Neural crest cell (in vitro differentiated cells): Measurements from ENCODE around the gene RGS5. TPM values are rescaled to one million over a fixed set of nuclear protein-coding genes. Genes with fewer than 3 reads are reported as not detected.

Source experiments
- DNase-seq: peaks from one replicate; pipeline ENCODE4 v3.0.0; 2021; ENCODE audit warnings: low read depth, mixed read lengths, low spot score
- H3K27ac Mint-ChIP-seq: one replicate; pipeline ENCODE4 v1.8.0; 2021; ENCODE audit warnings: mild to moderate bottlenecking, mixed read lengths; ENCODE audit not compliant: unreplicated experiment
- H3K27me3 Mint-ChIP-seq: 2 replicates; pipeline ENCODE4 v1.8.0; 2021; ENCODE audit warnings: low read depth, mild to moderate bottlenecking, mixed read lengths
- H3K36me3 Mint-ChIP-seq: 2 replicates; pipeline ENCODE4 v1.8.0; 2021; ENCODE audit warnings: low read depth, mild to moderate bottlenecking, mixed read lengths
- H3K4me1 Mint-ChIP-seq: 2 replicates; pipeline ENCODE4 v1.8.0; 2021; ENCODE audit warnings: mixed read lengths
- H3K4me3 Mint-ChIP-seq: one replicate; pipeline ENCODE4 v1.8.0; 2021; ENCODE audit warnings: mild to moderate bottlenecking, mixed read lengths
- H3K9me3 Mint-ChIP-seq: 2 replicates; pipeline ENCODE4 v1.8.0; 2021; ENCODE audit warnings: mixed read lengths
- total RNA-seq: library from RNA; stranded (reverse); gene quantifications from 2 replicates; pipeline ENCODE4 v1.2.1, GENCODE V29; 2021
- TF ChIP-seq, protein P1 (sequence below): fragments of 200-600 bp; sonication (generic); conservative IDR thresholded peaks from 2 replicates; pipeline ENCODE4 v1.5.0; 2021; ENCODE audit warnings: antibody characterized with exemption, mild to moderate bottlenecking

The RGS5 gene
- total RNA-seq, 1 donor from 2014 or later: 4.5 TPM

DNA sequence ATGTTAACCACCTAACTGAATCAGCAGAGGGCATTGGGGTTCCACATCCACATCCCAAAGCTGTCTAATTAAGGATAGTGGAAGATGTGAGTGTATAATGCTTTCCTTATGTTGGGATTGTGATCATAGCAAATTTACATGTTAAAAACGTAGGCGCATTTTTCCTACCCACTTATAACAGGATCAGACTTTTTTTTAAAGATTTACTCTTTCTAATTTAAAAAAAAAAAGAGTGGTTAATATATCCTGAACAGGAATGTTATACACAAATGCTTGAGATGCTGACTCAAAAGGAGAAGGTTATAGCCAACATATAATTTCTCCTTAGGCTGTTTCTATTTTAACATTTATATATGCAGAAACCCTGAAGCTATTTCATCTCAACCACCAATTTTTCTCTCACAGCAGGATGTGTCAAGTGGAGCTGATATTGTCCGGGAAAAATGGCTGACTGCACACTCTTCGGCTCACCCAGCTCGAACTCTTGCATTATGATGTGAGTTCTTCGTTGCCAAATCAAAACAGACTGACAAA is 40.3 kb downstream of the RGS5 start:
- peaks cover 5% of the 10 kb centered on the region for H3K9me3 Mint-ChIP-seq
- H3K27me3 Mint-ChIP-seq: no peaks in the 10 kb centered on the region
- TF ChIP-seq, protein P1, sequence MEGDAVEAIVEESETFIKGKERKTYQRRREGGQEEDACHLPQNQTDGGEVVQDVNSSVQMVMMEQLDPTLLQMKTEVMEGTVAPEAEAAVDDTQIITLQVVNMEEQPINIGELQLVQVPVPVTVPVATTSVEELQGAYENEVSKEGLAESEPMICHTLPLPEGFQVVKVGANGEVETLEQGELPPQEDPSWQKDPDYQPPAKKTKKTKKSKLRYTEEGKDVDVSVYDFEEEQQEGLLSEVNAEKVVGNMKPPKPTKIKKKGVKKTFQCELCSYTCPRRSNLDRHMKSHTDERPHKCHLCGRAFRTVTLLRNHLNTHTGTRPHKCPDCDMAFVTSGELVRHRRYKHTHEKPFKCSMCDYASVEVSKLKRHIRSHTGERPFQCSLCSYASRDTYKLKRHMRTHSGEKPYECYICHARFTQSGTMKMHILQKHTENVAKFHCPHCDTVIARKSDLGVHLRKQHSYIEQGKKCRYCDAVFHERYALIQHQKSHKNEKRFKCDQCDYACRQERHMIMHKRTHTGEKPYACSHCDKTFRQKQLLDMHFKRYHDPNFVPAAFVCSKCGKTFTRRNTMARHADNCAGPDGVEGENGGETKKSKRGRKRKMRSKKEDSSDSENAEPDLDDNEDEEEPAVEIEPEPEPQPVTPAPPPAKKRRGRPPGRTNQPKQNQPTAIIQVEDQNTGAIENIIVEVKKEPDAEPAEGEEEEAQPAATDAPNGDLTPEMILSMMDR: no peak
- DNase-seq: no peak
- no peaks in the 10 kb centered on the region for H3K4me1 Mint-ChIP-seq
- H3K4me3 Mint-ChIP-seq: no peak overlapping the region
- H3K36me3 Mint-ChIP-seq: no peaks in the 10 kb centered on the region
- no peak overlapping the region for H3K27ac Mint-ChIP-seq

- no peak for DNase-seq
- Mint-ChIP-seq H3K36me3 (no peaks in the 10 kb centered on the region), H3K9me3 (peaks cover 5% of the 10 kb centered on the region), H3K4me1 (no peaks in the 10 kb centered on the region), H3K27ac (no peak overlapping the region), H3K27me3 (no peaks in the 10 kb centered on the region), H3K4me3 (no peak overlapping the region)
- TF ChIP-seq, protein P1: no peak
Measured at GRCh38 chr1:163161841-163162240, 40.9 kb downstream of the RGS5 start.

DNA sequence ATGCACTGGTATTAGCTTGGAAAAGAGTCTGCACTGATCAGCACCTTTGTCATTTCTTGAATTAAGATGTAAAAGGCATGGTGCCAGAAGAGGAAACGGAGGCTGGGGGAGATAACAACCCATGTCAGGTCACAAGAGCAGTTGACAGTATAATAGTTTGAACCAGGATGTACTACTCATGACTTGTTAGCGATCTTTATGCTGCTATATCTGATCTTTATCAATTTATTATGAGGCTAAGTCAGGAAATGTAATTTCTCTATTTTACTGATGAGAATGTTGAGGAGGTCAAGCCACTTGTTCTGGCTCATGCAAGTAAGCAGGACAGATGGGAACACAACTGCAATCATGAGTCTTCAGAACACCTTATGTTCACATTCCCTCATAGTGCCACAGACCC is 41.4 kb downstream of the RGS5 start:
- no peak for DNase-seq
- H3K4me1 Mint-ChIP-seq: no peaks in the 10 kb centered on the region
- peaks cover 5% of the 10 kb centered on the region for H3K9me3 Mint-ChIP-seq
- no peaks in the 10 kb centered on the region for H3K36me3 Mint-ChIP-seq
- no peak overlapping the region for H3K4me3 Mint-ChIP-seq
- TF ChIP-seq, protein P1: no peak
- no peaks in the 10 kb centered on the region for H3K27me3 Mint-ChIP-seq
- no peak overlapping the region for H3K27ac Mint-ChIP-seq

- H3K27ac Mint-ChIP-seq: no peak overlapping the region
- DNase-seq: no peak
- H3K4me3 Mint-ChIP-seq: no peak overlapping the region
Measured at GRCh38 chr1:163155606-163156005, 47.1 kb downstream of the RGS5 start.

DNA sequence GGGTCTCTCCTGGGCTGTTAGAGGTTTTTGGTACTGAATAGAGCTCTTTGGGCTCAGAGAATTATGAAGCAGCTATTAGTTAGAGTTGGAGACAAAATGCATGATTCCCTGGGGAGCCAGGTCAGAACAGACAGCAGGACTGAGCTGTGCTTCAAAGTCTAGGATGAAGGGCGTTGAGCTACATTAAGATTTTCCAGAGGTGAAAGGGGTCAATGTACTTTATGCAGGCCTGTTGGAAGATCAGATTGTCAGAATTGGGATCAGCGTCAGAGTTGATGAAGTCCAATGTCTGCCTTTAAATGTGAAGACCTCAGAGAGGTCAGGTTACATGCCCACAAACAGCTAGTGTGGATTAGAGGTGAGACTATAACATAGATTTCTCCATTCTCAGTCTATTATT is 53.8 kb downstream of the RGS5 start:
- no peak for DNase-seq
- Mint-ChIP-seq H3K27me3 (no peaks in the 10 kb centered on the region), H3K4me1 (no peaks in the 10 kb centered on the region), H3K27ac (no peak overlapping the region), H3K9me3 (no peaks in the 10 kb centered on the region), H3K36me3 (no peaks in the 10 kb centered on the region), H3K4me3 (no peak overlapping the region)
- TF ChIP-seq, protein P1: no peak

More at GRCh38 chr1:163155606-163156005, 47.1 kb downstream of the RGS5 start:
- Mint-ChIP-seq H3K9me3 (peaks cover 5% of the 10 kb centered on the region), H3K36me3 (no peaks in the 10 kb centered on the region), H3K4me1 (no peaks in the 10 kb centered on the region), H3K27me3 (no peaks in the 10 kb centered on the region)
- TF ChIP-seq, protein P1: no peak
